WTC11 (cell line): ENCODE results near the gene GSTM4. TPM values are rescaled to one million over a fixed set of nuclear protein-coding genes. Genes with fewer than 3 reads are reported as not detected.
"Not testable (repeated sequence)": the region's sequence is repeated elsewhere in the genome, so short reads cannot be mapped to it uniquely, and the experiment has no call there.

Source experiments
- ATAC-seq: fragments of 200-7000 bp; cut with Tn5 transposase; 2 replicates; pipeline ENCODE4 v1.10.0; 2021; ENCODE audit warnings: mild to moderate bottlenecking, moderate library complexity
- CTCF ChIA-PET: fragments of 300-600 bp; sonication (Branson Sonifier 250); formaldehyde crosslinking; loops from one replicate; lab custom pipeline; 2021; ENCODE audit warnings: antibody characterized with exemption; lab: Charles Lee
- POLR2A ChIA-PET: fragments of 350-600 bp; sonication (Branson Sonifier 250); formaldehyde crosslinking; loops from one replicate; lab custom pipeline; 2021; ENCODE audit warnings: antibody characterized with exemption; lab: Charles Lee
- DNase-seq: peaks from one replicate; pipeline ENCODE4 v3.0.0; 2021; ENCODE audit warnings: low spot score
- H3K27ac Mint-ChIP-seq: 2 replicates; pipeline ENCODE4 v1.8.0; 2021; ENCODE audit warnings: mixed read lengths
- H3K27me3 Mint-ChIP-seq: 2 replicates; pipeline ENCODE4 v1.8.0; 2021; ENCODE audit warnings: low read depth, mild to moderate bottlenecking, moderate library complexity, mixed read lengths
- H3K36me3 Mint-ChIP-seq: 2 replicates; pipeline ENCODE4 v1.8.0; 2021; ENCODE audit warnings: mixed read lengths
- H3K4me1 Mint-ChIP-seq: 2 replicates; pipeline ENCODE4 v1.8.0; 2022; ENCODE audit warnings: mixed read lengths
- H3K4me3 Mint-ChIP-seq: 2 replicates; pipeline ENCODE4 v1.8.0; 2021; ENCODE audit warnings: mild to moderate bottlenecking, moderate library complexity, mixed read lengths
- H3K9me3 Mint-ChIP-seq: 2 replicates; pipeline ENCODE4 v1.8.0; 2021; ENCODE audit warnings: mixed read lengths
- CREB1 ChIP-seq: sonication (generic); formaldehyde crosslinking; IDR thresholded peaks from 2 replicates; pipeline ENCODE4 v1.8.0; 2023; ENCODE audit warnings: mild to moderate bottlenecking, missing genetic modification reagents
- CREM ChIP-seq: sonication (generic); formaldehyde crosslinking; IDR thresholded peaks from 2 replicates; pipeline ENCODE4 v1.8.1; 2022; ENCODE audit warnings: mild to moderate bottlenecking, missing genetic modification reagents, moderate library complexity
- GRHL2 ChIP-seq: fragments of 250-450 bp; sonication (Bioruptor Pico); IDR thresholded peaks from 2 replicates; pipeline ENCODE4 v1.8.0; 2022; ENCODE audit warnings: mild to moderate bottlenecking, moderate library complexity; ENCODE audit not compliant: insufficient replicate concordance, severe bottlenecking
- GTF2I ChIP-seq: fragments of 250-450 bp; sonication (Bioruptor Pico); conservative IDR thresholded peaks from 2 replicates; pipeline ENCODE4 v1.4.0; 2021; ENCODE audit warnings: mild to moderate bottlenecking
- IRF2 ChIP-seq: sonication (generic); formaldehyde crosslinking; IDR thresholded peaks from 2 replicates; pipeline ENCODE4 v1.8.0; 2022; ENCODE audit warnings: low read depth, missing genetic modification reagents, borderline replicate concordance
- JUN ChIP-seq: sonication (generic); formaldehyde crosslinking; IDR thresholded peaks from 2 replicates; pipeline ENCODE4 v1.8.0; 2023; ENCODE audit warnings: mild to moderate bottlenecking, missing genetic modification reagents
- NFE2L1 ChIP-seq: sonication (generic); formaldehyde crosslinking; IDR thresholded peaks from 2 replicates; pipeline ENCODE4 v1.8.1; 2023; ENCODE audit warnings: missing genetic modification reagents
- OVOL2 ChIP-seq: fragments of 250-450 bp; sonication (Bioruptor Pico); IDR thresholded peaks from 2 replicates; pipeline ENCODE4 v1.9.0; 2021; ENCODE audit warnings: mild to moderate bottlenecking, borderline replicate concordance
- PRRX2 ChIP-seq: fragments of 250-450 bp; sonication (Bioruptor Pico); IDR thresholded peaks from 2 replicates; pipeline ENCODE4 v1.8.0; 2021; ENCODE audit warnings: mild to moderate bottlenecking
- RELA ChIP-seq: sonication (generic); formaldehyde crosslinking; IDR thresholded peaks from 2 replicates; pipeline ENCODE4 v1.8.1; 2022; ENCODE audit warnings: missing genetic modification reagents, mild to moderate bottlenecking, borderline replicate concordance
- SOX15 ChIP-seq: fragments of 250-450 bp; sonication (Bioruptor Pico); IDR thresholded peaks from 2 replicates; pipeline ENCODE4 v1.9.0; 2021; ENCODE audit warnings: mild to moderate bottlenecking
- USF1 ChIP-seq: sonication (generic); formaldehyde crosslinking; IDR thresholded peaks from 2 replicates; pipeline ENCODE4 v1.8.0; 2022; ENCODE audit warnings: mild to moderate bottlenecking, missing genetic modification reagents
- USF2 ChIP-seq: sonication (generic); formaldehyde crosslinking; IDR thresholded peaks from 2 replicates; pipeline ENCODE4 v1.8.1; 2023; ENCODE audit warnings: mild to moderate bottlenecking, missing genetic modification reagents, moderate library complexity
- ZNF121 ChIP-seq: sonication (generic); formaldehyde crosslinking; IDR thresholded peaks from 2 replicates; pipeline ENCODE4 v1.8.0; 2023; ENCODE audit warnings: missing genetic modification reagents
- ZNF416 ChIP-seq: fragments of 250-450 bp; sonication (Bioruptor Pico); IDR thresholded peaks from 2 replicates; pipeline ENCODE4 v1.9.0; 2021; ENCODE audit warnings: mild to moderate bottlenecking, inconsistent platforms
- ZNF423 ChIP-seq: fragments of 250-450 bp; sonication (Bioruptor Pico); IDR thresholded peaks from 2 replicates; pipeline ENCODE4 v2.1.2; 2022; ENCODE audit warnings: mild to moderate bottlenecking, moderate library complexity
- total RNA-seq: library from RNA; stranded (reverse); gene quantifications from 3 replicates; pipeline ENCODE4 v1.2.3, GENCODE V29; 2021
- TF ChIP-seq, protein P1 (sequence below): sonication (generic); formaldehyde crosslinking; IDR thresholded peaks from 2 replicates; pipeline ENCODE4 v1.8.1; 2022; ENCODE audit warnings: low read depth, mild to moderate bottlenecking, moderate library complexity, missing genetic modification reagents, borderline replicate concordance
- TF ChIP-seq, protein P2 (sequence below): sonication (generic); formaldehyde crosslinking; IDR thresholded peaks from 2 replicates; pipeline ENCODE4 v1.8.1; 2022; ENCODE audit warnings: mild to moderate bottlenecking, missing genetic modification reagents, moderate library complexity, borderline replicate concordance
- TF ChIP-seq, protein P3 (sequence below): sonication (generic); formaldehyde crosslinking; IDR thresholded peaks from 2 replicates; pipeline ENCODE4 v1.8.1; 2022; ENCODE audit warnings: low read depth, missing genetic modification reagents, borderline replicate concordance
- TF ChIP-seq, protein P4 (sequence below): sonication (generic); formaldehyde crosslinking; IDR thresholded peaks from 2 replicates; pipeline ENCODE4 v1.8.1; 2023; ENCODE audit warnings: mild to moderate bottlenecking, moderate library complexity, missing genetic modification reagents

Gene GSTM4
- total RNA-seq, 1 experiment from 2014 or later, result 16.7 TPM

GRCh38 chr1:109659145-109659544 is 3.2 kb downstream of the GSTM4 start:
- Mint-ChIP-seq H3K27me3 (peaks cover 15% of the 10 kb centered on the region), H3K4me3 (no peak overlapping the region), H3K9me3 (no peaks in the 10 kb centered on the region), H3K27ac (no peak overlapping the region), H3K36me3 (no peaks in the 10 kb centered on the region), H3K4me1 (peaks cover 12% of the 10 kb centered on the region)
- TF ChIP-seq, protein P1, sequence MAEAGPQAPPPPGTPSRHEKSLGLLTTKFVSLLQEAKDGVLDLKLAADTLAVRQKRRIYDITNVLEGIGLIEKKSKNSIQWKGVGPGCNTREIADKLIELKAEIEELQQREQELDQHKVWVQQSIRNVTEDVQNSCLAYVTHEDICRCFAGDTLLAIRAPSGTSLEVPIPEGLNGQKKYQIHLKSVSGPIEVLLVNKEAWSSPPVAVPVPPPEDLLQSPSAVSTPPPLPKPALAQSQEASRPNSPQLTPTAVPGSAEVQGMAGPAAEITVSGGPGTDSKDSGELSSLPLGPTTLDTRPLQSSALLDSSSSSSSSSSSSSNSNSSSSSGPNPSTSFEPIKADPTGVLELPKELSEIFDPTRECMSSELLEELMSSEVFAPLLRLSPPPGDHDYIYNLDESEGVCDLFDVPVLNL (CRISPR knock-in tag), result no peak
- no peak for TF ChIP-seq IRF2 (CRISPR knock-in tag)
- TF ChIP-seq RELA, result no peak
- TF ChIP-seq NFE2L1 (CRISPR knock-in tag), result no peak
- no peak for TF ChIP-seq GRHL2 (CRISPR knock-in tag)
- TF ChIP-seq ZNF121 (CRISPR knock-in tag), result no peak
- TF ChIP-seq, protein P2, sequence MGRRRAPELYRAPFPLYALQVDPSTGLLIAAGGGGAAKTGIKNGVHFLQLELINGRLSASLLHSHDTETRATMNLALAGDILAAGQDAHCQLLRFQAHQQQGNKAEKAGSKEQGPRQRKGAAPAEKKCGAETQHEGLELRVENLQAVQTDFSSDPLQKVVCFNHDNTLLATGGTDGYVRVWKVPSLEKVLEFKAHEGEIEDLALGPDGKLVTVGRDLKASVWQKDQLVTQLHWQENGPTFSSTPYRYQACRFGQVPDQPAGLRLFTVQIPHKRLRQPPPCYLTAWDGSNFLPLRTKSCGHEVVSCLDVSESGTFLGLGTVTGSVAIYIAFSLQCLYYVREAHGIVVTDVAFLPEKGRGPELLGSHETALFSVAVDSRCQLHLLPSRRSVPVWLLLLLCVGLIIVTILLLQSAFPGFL (CRISPR knock-in tag), result no peak
- TF ChIP-seq ZNF423, result no peak
- TF ChIP-seq CREB1 (CRISPR knock-in tag), result no peak
- no peak for ATAC-seq
- POLR2A ChIA-PET, result no interaction called here
- no peak for DNase-seq
- CTCF ChIA-PET, result no interaction called here

- H3K27ac Mint-ChIP-seq, result no peak overlapping the region
- CTCF ChIA-PET, result no interaction called here
- peaks cover 5% of the 10 kb centered on the region for H3K27me3 Mint-ChIP-seq
- H3K36me3 Mint-ChIP-seq, result no peaks in the 10 kb centered on the region
- DNase-seq (no peak), ATAC-seq (no peak)
- POLR2A ChIA-PET, result no interaction called here
- no peak overlapping the region for H3K4me3 Mint-ChIP-seq
- peaks cover 6% of the 10 kb centered on the region for H3K4me1 Mint-ChIP-seq
- no peaks in the 10 kb centered on the region for H3K9me3 Mint-ChIP-seq
- TF ChIP-seq USF1 (CRISPR knock-in tag) (no peak), SOX15 (CRISPR knock-in tag) (no peak), OVOL2 (CRISPR knock-in tag) (no peak), CREM (CRISPR knock-in tag) (no peak)
These were observed 4.2 kb downstream of the GSTM4 start for GRCh38 chr1:109659997-109660690.

DNA sequence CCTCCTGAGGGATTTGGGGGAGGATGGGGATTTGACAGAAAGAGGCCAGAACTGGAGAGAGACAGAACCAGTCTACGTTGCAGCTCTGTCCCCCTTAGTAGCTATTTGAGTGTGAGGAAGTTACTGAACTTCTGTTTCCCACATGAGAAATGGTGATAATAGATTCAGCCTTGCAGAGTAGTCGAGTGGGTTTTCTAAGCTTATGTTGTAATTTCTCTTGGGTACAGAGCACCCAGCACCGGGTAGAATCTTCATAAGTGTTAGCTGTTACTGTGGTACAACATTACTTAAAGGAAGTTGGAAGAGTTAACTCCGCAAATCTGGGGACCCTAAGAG is 4.8 kb downstream of the GSTM4 start:
- DNase-seq, H3K9me3 Mint-ChIP-seq, POLR2A ChIA-PET, H3K36me3 Mint-ChIP-seq, H3K4me1 Mint-ChIP-seq, ATAC-seq, H3K27me3 Mint-ChIP-seq, H3K27ac Mint-ChIP-seq, H3K4me3 Mint-ChIP-seq: not testable (repeated sequence)
- CTCF ChIA-PET, result interaction anchor here (3.9 kb wide), 1 partner anchor 21 kb away, joined by 12 read pairs; no protein-coding TSS in a partner anchor

DNA sequence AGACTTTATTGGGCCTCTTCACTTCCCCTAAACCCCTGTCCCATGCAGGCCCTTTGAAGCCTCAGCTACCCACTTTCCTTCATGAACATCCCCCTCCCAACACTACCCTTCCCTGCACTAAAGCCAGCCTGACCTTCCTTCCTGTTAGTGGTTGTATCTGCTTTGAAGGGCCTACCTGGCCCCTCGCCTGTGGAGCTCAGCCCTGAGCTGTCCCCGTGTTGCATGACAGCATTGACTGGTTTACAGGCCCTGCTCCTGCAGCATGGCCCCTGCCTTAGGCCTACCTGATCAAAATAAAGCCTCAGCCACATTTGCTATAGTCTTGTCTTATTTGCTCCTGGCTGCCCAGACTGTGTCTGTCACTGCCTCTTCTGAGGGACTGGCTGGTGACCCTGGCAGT is 5.5 kb downstream of the GSTM4 start:
- ChIA-PET CTCF (interaction anchor here (1.5 to 3.9 kb wide), 3 partner anchors 21 to 323 kb away, joined by 4 to 12 read pairs (median 5); partner anchors contain the start of gene AHCYL1), POLR2A (no interaction called here)
- DNase-seq, result no peak
- Mint-ChIP-seq H3K27ac (no peak overlapping the region), H3K27me3 (no peaks in the 10 kb centered on the region; the same call in 1 of the 2 replicates), H3K4me3 (no peak overlapping the region), H3K36me3 (no peaks in the 10 kb centered on the region), H3K4me1 (0 out of 2 replicates have a peak, but pooled peaks cover 3% of the 10 kb centered on the region), H3K9me3 (no peaks in the 10 kb centered on the region)
- ATAC-seq, result no peak
- TF ChIP-seq GTF2I, result no peak
- no peak for TF ChIP-seq JUN
- no peak for TF ChIP-seq NFE2L1 (CRISPR knock-in tag)
- TF ChIP-seq, protein P3, sequence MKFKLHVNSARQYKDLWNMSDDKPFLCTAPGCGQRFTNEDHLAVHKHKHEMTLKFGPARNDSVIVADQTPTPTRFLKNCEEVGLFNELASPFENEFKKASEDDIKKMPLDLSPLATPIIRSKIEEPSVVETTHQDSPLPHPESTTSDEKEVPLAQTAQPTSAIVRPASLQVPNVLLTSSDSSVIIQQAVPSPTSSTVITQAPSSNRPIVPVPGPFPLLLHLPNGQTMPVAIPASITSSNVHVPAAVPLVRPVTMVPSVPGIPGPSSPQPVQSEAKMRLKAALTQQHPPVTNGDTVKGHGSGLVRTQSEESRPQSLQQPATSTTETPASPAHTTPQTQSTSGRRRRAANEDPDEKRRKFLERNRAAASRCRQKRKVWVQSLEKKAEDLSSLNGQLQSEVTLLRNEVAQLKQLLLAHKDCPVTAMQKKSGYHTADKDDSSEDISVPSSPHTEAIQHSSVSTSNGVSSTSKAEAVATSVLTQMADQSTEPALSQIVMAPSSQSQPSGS (CRISPR knock-in tag), result no peak
- TF ChIP-seq USF2 (CRISPR knock-in tag), result no peak
- no peak for TF ChIP-seq ZNF416 (CRISPR knock-in tag)
- TF ChIP-seq, protein P4, sequence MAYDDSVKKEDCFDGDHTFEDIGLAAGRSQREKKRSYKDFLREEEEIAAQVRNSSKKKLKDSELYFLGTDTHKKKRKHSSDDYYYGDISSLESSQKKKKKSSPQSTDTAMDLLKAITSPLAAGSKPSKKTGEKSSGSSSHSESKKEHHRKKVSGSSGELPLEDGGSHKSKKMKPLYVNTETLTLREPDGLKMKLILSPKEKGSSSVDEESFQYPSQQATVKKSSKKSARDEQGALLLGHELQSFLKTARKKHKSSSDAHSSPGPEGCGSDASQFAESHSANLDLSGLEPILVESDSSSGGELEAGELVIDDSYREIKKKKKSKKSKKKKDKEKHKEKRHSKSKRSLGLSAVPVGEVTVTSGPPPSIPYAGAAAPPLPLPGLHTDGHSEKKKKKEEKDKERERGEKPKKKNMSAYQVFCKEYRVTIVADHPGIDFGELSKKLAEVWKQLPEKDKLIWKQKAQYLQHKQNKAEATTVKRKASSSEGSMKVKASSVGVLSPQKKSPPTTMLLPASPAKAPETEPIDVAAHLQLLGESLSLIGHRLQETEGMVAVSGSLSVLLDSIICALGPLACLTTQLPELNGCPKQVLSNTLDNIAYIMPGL (CRISPR knock-in tag), result no peak
- TF ChIP-seq PRRX2, result no peak
